GM21381 (cell line): ENCODE measurements around the gene SPOCK2.
A peak's percentile ranks its signal among the peaks of the same experiment; 100 is the strongest.

Experiments
- ATAC-seq: cut with Tn5 transposase; IDR thresholded peaks from one replicate; pipeline ENCODE4 v1.9.1; 2021; ENCODE audit warnings: mild to moderate bottlenecking, moderate library complexity; ENCODE audit not compliant: unreplicated experiment

The SPOCK2 gene

GRCh38 chr10:72058989-72059842 is 29.1 kb downstream of the SPOCK2 start:
- ATAC-seq, result no peak

GRCh38 chr10:72058347-72058898 is 29.9 kb downstream of the SPOCK2 start:
- ATAC-seq, result no peak

GRCh38 chr10:72056932-72057751 is 31.2 kb downstream of the SPOCK2 start:
- no peak for ATAC-seq

GRCh38 chr10:72056113-72056512 is 32.2 kb downstream of the SPOCK2 start:
- no peak for ATAC-seq

GRCh38 chr10:72053690-72054089 is 34.7 kb downstream of the SPOCK2 start:
- ATAC-seq, result no peak

GRCh38 chr10:72050873-72051272 is 37.5 kb downstream of the SPOCK2 start:
- no peak for ATAC-seq

- ATAC-seq, result no peak
Observed at GRCh38 chr10:72049969-72050781, 38.2 kb downstream of the SPOCK2 start.

- ATAC-seq, result no peak
Observed at GRCh38 chr10:72049472-72049871, 38.9 kb downstream of the SPOCK2 start.

- ATAC-seq, result peak; percentile 52
Observed at GRCh38 chr10:72048450-72049124, 39.8 kb downstream of the SPOCK2 start.

GRCh38 chr10:72045586-72045985 is 42.8 kb downstream of the SPOCK2 start:
- ATAC-seq, result no peak

- no peak for ATAC-seq
Observed at GRCh38 chr10:72044417-72045041, 43.8 kb downstream of the SPOCK2 start.

GRCh38 chr10:72043016-72043834 is 45.1 kb downstream of the SPOCK2 start:
- ATAC-seq, result no peak

- ATAC-seq, result no peak
Observed at GRCh38 chr10:72041491-72041890, 46.9 kb downstream of the SPOCK2 start.

GRCh38 chr10:72039377-72039776 is 49.0 kb downstream of the SPOCK2 start:
- ATAC-seq, result no peak

GRCh38 chr10:72038458-72039001 is 49.8 kb downstream of the SPOCK2 start:
- ATAC-seq, result no peak

- no peak for ATAC-seq
Observed at GRCh38 chr10:72037811-72038210, 50.5 kb downstream of the SPOCK2 start.

- no peak for ATAC-seq
Observed at GRCh38 chr10:72037266-72037665, 51.1 kb downstream of the SPOCK2 start.

GRCh38 chr10:72035252-72035887 is 53.0 kb downstream of the SPOCK2 start:
- no peak for ATAC-seq
